Liver (tissue), 9 donors: Measurements from ENCODE around the gene DDX46. TPM values are rescaled to one million over a fixed set of nuclear protein-coding genes. Genes with fewer than 3 reads are reported as not detected.

Experiments
- DNase-seq: peaks from one replicate; pipeline ENCODE4 v3.0.0-alpha.2; 2017; ENCODE audit warnings: low spot score
- H3K27ac ChIP-seq, 2 donors: one replicate each; pipeline ENCODE4 v1.7.0; 2013; ENCODE audit warnings: inconsistent platforms in 2 of 2, low read length in 2 of 2, control low read depth in 1 of 2, low read depth in 1 of 2, mild to moderate bottlenecking in 1 of 2
- H3K27me3 ChIP-seq, 4 donors: one replicate each; pipeline versions ENCODE4 v1.6.1 to v1.7.0; 2013; ENCODE audit warnings: low read length in 3 of 4, inconsistent platforms in 1 of 4, mild to moderate bottlenecking in 1 of 4, moderate library complexity in 1 of 4; ENCODE audit not compliant: control insufficient read depth in 4 of 4, insufficient read depth in 4 of 4
- H3K36me3 ChIP-seq, 4 donors: one replicate each; pipeline versions ENCODE4 v1.6.1 to v1.7.0; 2013; ENCODE audit warnings: low read length in 3 of 4, mild to moderate bottlenecking in 3 of 4, low read depth in 1 of 4, moderate library complexity in 1 of 4; ENCODE audit not compliant: control insufficient read depth in 4 of 4, insufficient read depth in 3 of 4
- H3K4me1 ChIP-seq, 4 donors: one replicate each; pipeline versions ENCODE4 v1.6.1 to v1.7.0; 2013; ENCODE audit warnings: low read length in 3 of 4, mild to moderate bottlenecking in 3 of 4, moderate library complexity in 1 of 4; ENCODE audit not compliant: control insufficient read depth in 4 of 4, insufficient read depth in 4 of 4
- H3K4me3 ChIP-seq, 3 donors: one replicate each; pipeline versions ENCODE4 v1.6.1 to v1.7.0; 2013; ENCODE audit warnings: low read length in 3 of 3, control low read depth in 1 of 3, low read depth in 1 of 3, mild to moderate bottlenecking in 1 of 3
- H3K9ac ChIP-seq, 2 donors: one replicate each; pipeline ENCODE4 v1.7.0; 2013; ENCODE audit warnings: low read length in 2 of 2, mild to moderate bottlenecking in 2 of 2, moderate library complexity in 2 of 2, control low read depth in 1 of 2, low read depth in 1 of 2
- H3K9me3 ChIP-seq, 4 donors: one replicate each; pipeline versions ENCODE4 v1.6.1 to v1.7.0; 2013; ENCODE audit warnings: low read length in 3 of 4; ENCODE audit not compliant: control insufficient read depth in 4 of 4
- ATF3 ChIP-seq: IDR thresholded peaks from 2 replicates; pipeline ENCODE4 v1.6.1; 2016; ENCODE audit warnings: antibody characterized with exemption
- FOXA1 ChIP-seq: IDR thresholded peaks from 2 replicates; pipeline ENCODE4 v1.6.1; 2016; ENCODE audit warnings: antibody characterized with exemption
- FOXA2 ChIP-seq: IDR thresholded peaks from 2 replicates; pipeline ENCODE4 v1.6.1; 2016; ENCODE audit warnings: antibody characterized with exemption
- GABPA ChIP-seq, 2 donors: IDR thresholded peaks in 1 of 2; conservative IDR thresholded peaks in 1 of 2; 2 replicates each; pipeline ENCODE4 v1.6.1; 2016; ENCODE audit warnings: antibody characterized with exemption in 2 of 2, mild to moderate bottlenecking in 1 of 2, moderate library complexity in 1 of 2
- HNF4A ChIP-seq, 2 donors: conservative IDR thresholded peaks; 2 replicates each; pipeline ENCODE4 v1.6.1; 2016; ENCODE audit warnings: antibody characterized with exemption in 2 of 2, mild to moderate bottlenecking in 2 of 2
- JUND ChIP-seq, 2 donors: IDR thresholded peaks; 2 replicates each; pipeline ENCODE4 v1.6.1; 2016; ENCODE audit warnings: antibody characterized with exemption in 2 of 2
- MAX ChIP-seq: IDR thresholded peaks from 2 replicates; pipeline ENCODE4 v1.6.1; 2016; ENCODE audit warnings: antibody characterized with exemption
- NR2F2 ChIP-seq: IDR thresholded peaks from 2 replicates; pipeline ENCODE4 v1.6.1; 2016; ENCODE audit warnings: antibody characterized with exemption
- RAD21 ChIP-seq, 2 donors: IDR thresholded peaks; 2 replicates each; pipeline ENCODE4 v1.6.1; 2016; ENCODE audit warnings: antibody characterized with exemption in 2 of 2, mild to moderate bottlenecking in 2 of 2
- REST ChIP-seq: IDR thresholded peaks from 2 replicates; pipeline ENCODE4 v1.6.1; 2016; ENCODE audit warnings: antibody characterized with exemption, mild to moderate bottlenecking
- RXRA ChIP-seq, 2 donors: IDR thresholded peaks; 2 replicates each; pipeline ENCODE4 v1.6.1; 2017 to 2018; ENCODE audit warnings: antibody characterized with exemption in 2 of 2, mild to moderate bottlenecking in 1 of 2
- TAF1 ChIP-seq: conservative IDR thresholded peaks from 2 replicates; pipeline ENCODE4 v1.6.1; 2016; ENCODE audit warnings: antibody characterized with exemption, mild to moderate bottlenecking
- YY1 ChIP-seq: IDR thresholded peaks from 2 replicates; pipeline ENCODE4 v1.6.1; 2016; ENCODE audit warnings: antibody characterized with exemption, mild to moderate bottlenecking
- ZBTB33 ChIP-seq: IDR thresholded peaks from 2 replicates; pipeline ENCODE4 v1.6.1; 2016; ENCODE audit warnings: antibody characterized with exemption
- WGBS: extraction: QIAGEN DNeasy Blood & Tissue Kit; methylation state at CpG from one replicate; pipeline ENCODE4 v1.1.7; 2013; 5-methylcytosine and 5-hydroxymethylcytosine counted together
- polyA plus RNA-seq, 2 donors: library from polyadenylated mRNA; stranded (reverse) in 1 of 2; unstranded in 1 of 2; fragments of 200-250 nt in 1 of 2; fragments of >200 nt in 1 of 2; fragmentation: Nextera tagmentation in 1 of 2; extraction: Ambion mirVana in 1 of 2; gene quantifications; one replicate each; pipeline versions ENCODE4 v1.2.1 to v1.2.3, GENCODE V29; 2013 to 2015
- total RNA-seq, 2 donors: library from RNA; depleted of rRNA; stranded (reverse); fragments of >200 nt; gene quantifications; one replicate each; pipeline ENCODE4 v1.2.3, GENCODE V29; 2014
- donor health status: healthy.
- donor health status: healthy.
- donor health status: healthy.
- donor health status: healthy.
- donor health status: healthy.

The DDX46 gene
- total and polyA plus RNA-seq, 4 donors = 11.2 to 24.3 (median 16.0) TPM

GRCh38 chr5:134821841-134822240, 63.3 kb downstream of the DDX46 start:
- H3K4me1 ChIP-seq = peaks cover 6 to 20% (median 7%) of the 10 kb centered on the region in 4 donors
- WGBS = 78% methylated on average over 7 of the region's 7 CpGs
- peaks cover 9 to 25% (median 15%) of the 10 kb centered on the region in 4 donors for H3K36me3 ChIP-seq
- H3K27me3 ChIP-seq = no peaks in the 10 kb centered on the region
- TF ChIP-seq RAD21 (IDR thresholded peaks at IDR 0.05) (no peak), JUND (IDR thresholded peaks at IDR 0.05) (no peak), ATF3 (no peak), MAX (no peak), FOXA2 (no peak), REST (no peak)
- DNase-seq = no peak
- no peak overlapping the region for H3K4me3 ChIP-seq
- no peak overlapping the region for H3K27ac ChIP-seq
- no peaks in the 10 kb centered on the region for H3K9me3 ChIP-seq
- no peak overlapping the region for H3K9ac ChIP-seq

GRCh38 chr5:134824681-134825080, 66.1 kb downstream of the DDX46 start:
- TF ChIP-seq NR2F2 = no peak
- no peak for TF ChIP-seq GABPA (IDR thresholded peaks at IDR 0.05 in 1 of 2, conservative IDR thresholded peaks at IDR 0.05 in 1 of 2)
- TF ChIP-seq RXRA (IDR thresholded peaks at IDR 0.05) = no peak
- TF ChIP-seq HNF4A (conservative IDR thresholded peaks at IDR 0.05) = no peak
- no peak for TF ChIP-seq ATF3
- Histone ChIP-seq H3K9me3 (no peaks in the 10 kb centered on the region), H3K9ac (no peak overlapping the region), H3K27ac (peak overlapping the region in 1 of 2 donors; percentile 28), H3K4me1 (peaks cover 6 to 20% (median 7%) of the 10 kb centered on the region in 4 donors), H3K27me3 (no peaks in the 10 kb centered on the region), H3K4me3 (no peak overlapping the region), H3K36me3 (peaks cover 5 to 21% (median 10%) of the 10 kb centered on the region in 4 donors)
- WGBS = 98% methylated on average over 1 of the region's 1 CpG
- DNase-seq = no peak

- WGBS = 79% methylated on average over 7 of the region's 7 CpGs
- Histone ChIP-seq H3K27ac (peak overlapping the region in 1 of 2 donors; percentile 28), H3K27me3 (no peaks in the 10 kb centered on the region), H3K9me3 (no peaks in the 10 kb centered on the region), H3K9ac (no peak overlapping the region), H3K4me3 (no peak overlapping the region), H3K4me1 (peaks cover 6 to 20% (median 7%) of the 10 kb centered on the region in 4 donors), H3K36me3 (peaks cover 5 to 18% (median 9%) of the 10 kb centered on the region in 4 donors)
- no peak for DNase-seq
- TF ChIP-seq FOXA2 (no peak), YY1 (no peak), GABPA (IDR thresholded peaks at IDR 0.05 in 1 of 2, conservative IDR thresholded peaks at IDR 0.05 in 1 of 2) (no peak), ZBTB33 (no peak), NR2F2 (no peak), FOXA1 (no peak), RAD21 (IDR thresholded peaks at IDR 0.05) (no peak), MAX (no peak), TAF1 (no peak), JUND (IDR thresholded peaks at IDR 0.05) (no peak)
Observed at GRCh38 chr5:134825212-134825611, 66.6 kb downstream of the DDX46 start.
